Fibroblast of mammary gland (primary cell): ENCODE data around the gene SLC1A4.

ENCODE experiments used
- DNase-seq: peaks from one replicate; pipeline ENCODE4 v3.0.0-alpha.2; 2010; ENCODE audit warnings: low read depth
- H3K4me3 ChIP-seq: 2 replicates; pipeline ENCODE4 v1.5.1; 2011; ENCODE audit warnings: low read depth, mild to moderate bottlenecking, low read length, moderate library complexity; ENCODE audit not compliant: control insufficient read depth
- TF ChIP-seq, protein P1 (sequence below): conservative IDR thresholded peaks from 2 replicates; pipeline ENCODE4 v1.5.1; 2011; ENCODE audit warnings: low read depth, low read length, inconsistent platforms; ENCODE audit not compliant: control insufficient read depth, insufficient read depth

The SLC1A4 gene

DNA sequence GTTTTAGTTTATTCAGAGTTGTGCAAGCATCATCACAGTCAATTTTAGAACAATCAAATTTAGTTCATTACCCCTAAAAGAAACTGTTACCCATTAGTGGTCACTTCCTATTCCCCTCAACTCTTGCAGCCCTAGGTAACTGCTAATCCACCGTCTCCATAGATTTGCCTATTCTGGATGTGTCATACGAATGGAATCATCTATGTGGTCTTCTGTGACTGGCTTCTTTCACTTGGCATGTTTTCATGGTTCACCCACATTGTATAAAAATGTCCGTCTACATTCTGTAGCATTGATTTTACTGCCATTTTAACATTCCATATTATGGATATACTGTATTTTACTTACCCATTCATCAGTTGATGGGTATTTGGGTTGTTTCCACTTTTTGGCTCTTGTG is 61.7 kb downstream of the SLC1A4 start:
- TF ChIP-seq, protein P1, sequence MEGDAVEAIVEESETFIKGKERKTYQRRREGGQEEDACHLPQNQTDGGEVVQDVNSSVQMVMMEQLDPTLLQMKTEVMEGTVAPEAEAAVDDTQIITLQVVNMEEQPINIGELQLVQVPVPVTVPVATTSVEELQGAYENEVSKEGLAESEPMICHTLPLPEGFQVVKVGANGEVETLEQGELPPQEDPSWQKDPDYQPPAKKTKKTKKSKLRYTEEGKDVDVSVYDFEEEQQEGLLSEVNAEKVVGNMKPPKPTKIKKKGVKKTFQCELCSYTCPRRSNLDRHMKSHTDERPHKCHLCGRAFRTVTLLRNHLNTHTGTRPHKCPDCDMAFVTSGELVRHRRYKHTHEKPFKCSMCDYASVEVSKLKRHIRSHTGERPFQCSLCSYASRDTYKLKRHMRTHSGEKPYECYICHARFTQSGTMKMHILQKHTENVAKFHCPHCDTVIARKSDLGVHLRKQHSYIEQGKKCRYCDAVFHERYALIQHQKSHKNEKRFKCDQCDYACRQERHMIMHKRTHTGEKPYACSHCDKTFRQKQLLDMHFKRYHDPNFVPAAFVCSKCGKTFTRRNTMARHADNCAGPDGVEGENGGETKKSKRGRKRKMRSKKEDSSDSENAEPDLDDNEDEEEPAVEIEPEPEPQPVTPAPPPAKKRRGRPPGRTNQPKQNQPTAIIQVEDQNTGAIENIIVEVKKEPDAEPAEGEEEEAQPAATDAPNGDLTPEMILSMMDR = no peak
- no peak for DNase-seq
- no peak overlapping the region for H3K4me3 ChIP-seq

DNA sequence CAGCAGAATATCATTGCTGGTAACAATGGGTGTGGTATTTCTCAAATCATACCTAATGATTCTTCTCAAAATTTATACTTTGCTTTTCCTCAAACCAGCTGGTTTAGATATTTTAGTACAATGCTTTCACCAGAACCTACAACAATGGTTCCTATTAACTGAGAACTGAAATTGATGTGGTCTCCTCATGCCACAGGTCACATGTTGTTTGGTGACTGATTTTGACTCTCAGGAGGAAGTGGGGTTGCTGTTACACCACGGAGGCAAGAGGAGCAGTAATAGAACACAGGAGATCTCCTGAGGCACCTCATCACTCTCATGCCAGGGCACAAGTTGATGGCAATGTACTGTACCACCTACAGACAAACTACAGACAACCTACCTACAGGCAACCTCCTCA is 64.0 kb downstream of the SLC1A4 start:
- TF ChIP-seq, protein P1 = no peak
- DNase-seq = no peak
- no peak overlapping the region for H3K4me3 ChIP-seq

DNA sequence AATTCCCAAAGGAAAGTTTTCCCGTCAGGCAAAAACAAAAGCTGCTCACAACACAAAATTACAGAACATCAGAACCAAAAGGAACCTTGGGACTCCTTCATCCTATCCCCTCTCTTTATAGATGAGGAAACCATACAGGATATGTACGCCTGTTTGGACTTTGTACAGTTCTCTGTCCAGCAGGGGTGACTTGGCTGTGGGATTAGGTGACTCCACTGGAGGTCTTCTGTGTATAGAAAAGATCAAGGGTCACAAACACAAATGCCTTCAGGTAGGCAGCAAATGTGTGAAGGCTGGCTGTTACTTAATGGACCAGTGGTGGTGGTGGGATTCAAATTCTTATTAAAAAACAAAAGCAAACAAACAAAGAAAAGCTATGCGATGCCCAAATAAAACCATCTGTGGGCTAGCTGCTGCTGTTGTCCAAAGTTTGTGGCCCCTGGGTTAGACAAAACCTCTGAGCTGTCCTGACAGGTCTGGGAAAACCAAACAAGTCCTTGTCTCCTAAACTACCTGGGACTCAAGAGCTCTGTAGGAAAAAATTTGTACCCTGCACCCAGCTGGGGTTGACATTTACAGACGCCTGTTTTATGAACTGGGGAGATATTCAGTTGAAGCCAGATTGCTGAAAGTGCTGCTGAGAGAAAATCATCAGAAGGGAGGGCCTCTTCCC is 65.7 kb downstream of the SLC1A4 start:
- no peak overlapping the region for H3K4me3 ChIP-seq
- DNase-seq = no peak
- TF ChIP-seq, protein P1 = no peak

DNA sequence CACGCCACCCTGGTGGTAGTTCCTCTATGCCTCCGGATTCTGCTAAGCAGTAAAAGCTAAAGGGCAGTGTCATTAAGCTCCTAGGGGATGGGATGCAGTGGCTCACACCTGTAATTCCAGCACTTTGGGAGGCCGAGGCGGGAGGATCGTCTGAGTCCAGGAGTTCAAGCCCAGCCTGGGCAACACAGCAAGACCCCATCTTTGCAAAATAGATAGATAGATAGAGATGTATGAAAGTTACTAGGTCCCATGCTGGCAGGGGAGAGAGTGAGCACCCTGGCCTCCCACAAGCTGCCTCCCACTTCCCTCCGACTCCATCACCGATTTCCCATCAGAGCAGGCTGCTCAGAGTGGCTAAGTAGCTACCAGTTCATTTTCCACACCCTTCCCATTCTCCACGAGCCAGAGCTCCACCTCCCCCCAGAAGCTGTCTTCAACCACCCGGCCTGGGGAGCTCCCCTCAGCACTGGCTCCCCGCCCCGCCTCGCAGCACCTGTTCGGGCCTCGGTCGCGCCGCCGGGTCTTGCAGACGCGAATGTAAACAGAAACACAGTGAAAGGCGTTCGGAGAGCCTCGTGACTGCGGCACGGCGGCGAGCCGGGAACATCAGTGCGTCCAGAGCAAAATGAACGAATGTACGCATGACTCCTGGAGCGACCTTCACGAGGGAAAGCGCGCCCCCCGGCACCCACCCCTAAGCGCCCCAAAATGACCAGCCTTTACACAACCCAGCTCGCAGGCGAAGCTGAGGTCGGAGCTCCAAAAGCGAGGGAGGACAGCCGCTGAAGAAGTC is 66.4 kb downstream of the SLC1A4 start:
- no peak for DNase-seq
- TF ChIP-seq, protein P1 = no peak

DNA sequence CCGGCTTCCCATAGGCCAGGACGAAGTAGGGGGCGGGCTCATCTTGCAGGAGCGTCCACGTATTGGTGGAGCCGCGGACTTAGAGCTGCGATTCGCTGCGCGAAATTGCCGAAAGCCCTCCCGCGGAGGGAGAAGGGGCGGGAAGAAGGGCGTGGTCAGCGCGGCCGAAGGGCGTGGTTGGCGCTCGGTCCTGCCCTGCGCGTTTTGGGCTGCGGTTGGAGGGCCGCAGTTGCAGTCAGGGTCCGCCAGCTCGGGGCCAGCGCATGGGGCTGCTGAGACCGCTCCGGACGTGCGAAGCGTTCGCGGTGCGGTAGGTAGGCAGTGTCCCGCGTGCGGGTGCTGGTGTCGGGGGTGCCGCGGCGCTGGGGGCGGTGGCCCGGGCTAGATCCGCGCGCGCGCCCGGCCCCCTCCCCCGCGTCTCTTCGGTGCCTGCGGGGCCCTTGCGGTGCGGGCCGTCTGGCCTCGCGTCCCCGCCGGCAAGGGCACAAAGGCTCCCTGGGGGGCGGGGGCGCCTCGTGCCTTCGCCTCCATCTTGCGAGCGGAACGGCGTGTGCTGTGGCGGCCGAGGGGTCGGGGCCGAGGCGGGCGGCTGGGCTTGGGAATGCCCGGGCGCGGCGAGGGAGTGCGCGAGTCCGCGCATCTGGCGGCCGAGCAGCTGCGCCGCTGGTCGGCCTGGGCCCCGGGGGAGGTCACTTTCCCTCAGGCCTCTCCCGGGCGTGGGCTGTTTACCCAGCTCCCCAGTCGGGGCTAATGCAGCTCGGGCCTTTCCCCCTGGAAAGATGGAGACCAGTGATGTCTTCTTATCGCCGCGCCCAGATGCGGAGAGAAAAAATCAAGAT is 67.2 kb downstream of the SLC1A4 start, which contains the start of gene CEP68:
TSS of gene CEP68 (plus strand) at position 202 of the 839 bp plus-strand sequence. CDS start 13,029 bp downstream, outside the sequence.
- DNase-seq = peak; percentile 96
- H3K4me3 ChIP-seq = peak within 1 kb of the TSS; percentile 76
- TF ChIP-seq, protein P1 = no peak

More for the DNA sequence above, 66.4 kb downstream of the SLC1A4 start:
- H3K4me3 ChIP-seq = peak overlapping the region; percentile 76

DNA sequence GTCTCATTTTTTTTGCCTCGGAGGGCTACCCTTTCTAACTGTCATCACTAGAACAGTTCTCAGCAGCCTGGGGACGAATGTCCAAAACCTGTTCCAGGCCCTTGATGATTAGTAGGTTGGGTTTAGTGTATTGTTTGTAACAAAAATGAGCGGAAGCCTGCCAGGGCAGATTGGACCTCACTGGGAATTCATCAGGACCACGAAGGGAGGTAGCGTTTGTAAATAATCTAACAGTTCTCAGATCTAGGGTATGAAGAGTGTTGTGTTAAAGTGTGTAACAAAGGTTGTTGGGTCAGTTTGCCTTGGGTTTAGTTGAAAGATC is 67.8 kb downstream of the SLC1A4 start:
- DNase-seq = no peak
- TF ChIP-seq, protein P1 = no peak
- peak overlapping the region; percentile 76 for H3K4me3 ChIP-seq
